ENCODE results near the gene FYB2. TPM values are rescaled to one million over a fixed set of nuclear protein-coding genes. Genes with fewer than 3 reads are reported as not detected.

The FYB2 gene
- total RNA-seq, 1 experiment from 2014 or later = 0.47 TPM

DNA sequence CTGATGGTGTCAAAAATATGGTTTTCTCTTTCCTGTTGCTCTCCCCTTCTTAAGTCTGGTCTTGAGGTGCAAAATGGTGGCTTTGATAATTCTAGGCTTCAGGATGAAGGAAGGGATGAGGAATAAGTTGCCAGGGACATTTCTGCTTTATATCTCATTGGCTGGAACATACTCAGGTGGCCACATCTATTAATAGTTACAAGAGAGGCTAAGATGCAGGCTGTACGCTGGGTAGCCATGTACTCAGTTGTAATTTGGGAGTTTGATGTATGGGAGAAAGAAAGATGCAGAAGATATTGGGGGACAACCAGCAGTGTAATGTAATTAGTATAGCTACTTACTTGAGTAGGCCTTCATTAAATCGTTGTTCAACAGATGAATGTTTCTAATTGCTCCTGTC is 148.9 kb downstream of the FYB2 start:
- CTCF ChIA-PET = no interaction called here
- Histone ChIP-seq H3K4me3 (ENCODE audit: low read depth, low read length, poor library complexity, severe bottlenecking) (no peak overlapping the region), H3K27ac (ENCODE audit: low read depth, low read length, poor library complexity, severe bottlenecking) (no peak overlapping the region), H3K9me3 (ENCODE audit: low read depth, low read length, poor library complexity, severe bottlenecking) (no peaks in the 10 kb centered on the region), H3K27me3 (replicated peaks; ENCODE audit: insufficient read depth, low read depth, low read length, poor library complexity) (peaks cover 9% of the 10 kb centered on the region), H3K36me3 (ENCODE audit: insufficient read depth, low read length, poor library complexity, severe bottlenecking) (no peaks in the 10 kb centered on the region), H3K4me1 (ENCODE audit: insufficient read depth, low read length, poor library complexity, severe bottlenecking) (no peaks in the 10 kb centered on the region)
- intact Hi-C loops (cut with micrococcal nuclease; ENCODE audit: unreplicated experiment) = no loop called here
- POLR2A ChIA-PET (ENCODE audit: low non-redundant PET) = no interaction called here
- TF ChIP-seq EZH2 (IDR thresholded peaks at IDR 0.05; ENCODE audit: borderline replicate concordance, low read depth, low read length, poor library complexity, severe bottlenecking) = no peak
- no TSS peak for BruUV-seq (replicated peaks)
- DNase-seq (ENCODE audit: low spot score) = no peak

Other genes with a start within 250 kb of the FYB2 start
- gene PLPP3, start 239.8 kb downstream of the FYB2 start, total RNA-seq (2021) = 0.39 and 0.79 TPM in 2 replicates
- gene PRKAA2, start 174.1 kb downstream of the FYB2 start, total RNA-seq (2021) = 0.11 and 0.20 TPM in 2 replicates
- not detected in 2 replicates for gene C8A, start 35.4 kb upstream of the FYB2 start, total RNA-seq (2021)
- gene C8B, start 146.6 kb upstream of the FYB2 start, total RNA-seq (2021) = 0.39 TPM in 1 of 2 replicates, not detected in the other